HG03432 (cell line): ENCODE data around the gene CHIT1.

Source experiments
- ATAC-seq: cut with Tn5 transposase; IDR thresholded peaks from one replicate; pipeline ENCODE4 v1.9.1; 2021; ENCODE audit warnings: mild to moderate bottlenecking, moderate library complexity; ENCODE audit not compliant: unreplicated experiment

Gene CHIT1

DNA sequence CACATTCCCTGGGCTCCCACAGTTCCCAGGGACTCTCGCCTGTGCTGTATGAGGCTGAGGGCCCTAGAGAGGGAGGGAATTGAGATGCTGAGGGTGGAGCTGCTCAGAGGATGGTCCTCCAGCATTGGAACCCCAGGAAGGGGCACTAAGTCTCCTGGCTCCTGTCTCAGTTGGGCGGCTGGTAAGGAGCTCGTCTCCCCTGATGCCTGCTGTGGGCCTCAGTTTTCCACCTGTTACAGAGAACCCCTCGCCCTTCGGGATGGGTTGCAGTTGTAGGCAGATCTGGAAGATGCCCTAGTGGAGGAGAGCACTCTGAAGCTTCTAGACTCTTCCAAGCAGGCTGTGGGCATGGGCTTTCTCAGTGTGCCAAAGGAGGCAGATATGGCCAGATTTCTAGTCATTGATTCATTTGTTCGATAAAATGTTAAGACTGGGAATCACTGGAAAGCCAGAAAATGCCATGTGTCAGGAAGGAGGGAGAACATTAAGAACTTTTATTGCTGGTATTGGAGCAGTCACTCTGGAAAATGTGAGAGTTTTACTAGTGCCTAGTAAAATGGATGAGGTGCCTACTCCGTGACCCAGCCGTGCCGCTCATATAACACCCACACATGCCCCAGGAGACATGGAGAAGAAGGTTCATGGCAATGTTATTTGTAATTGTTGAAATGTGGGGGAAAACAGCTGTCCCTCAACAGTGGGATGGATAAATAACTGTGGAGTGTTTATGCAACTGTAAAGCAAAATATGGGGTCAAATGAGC lies 53.0 kb downstream of the CHIT1 start:
- no peak for ATAC-seq

DNA sequence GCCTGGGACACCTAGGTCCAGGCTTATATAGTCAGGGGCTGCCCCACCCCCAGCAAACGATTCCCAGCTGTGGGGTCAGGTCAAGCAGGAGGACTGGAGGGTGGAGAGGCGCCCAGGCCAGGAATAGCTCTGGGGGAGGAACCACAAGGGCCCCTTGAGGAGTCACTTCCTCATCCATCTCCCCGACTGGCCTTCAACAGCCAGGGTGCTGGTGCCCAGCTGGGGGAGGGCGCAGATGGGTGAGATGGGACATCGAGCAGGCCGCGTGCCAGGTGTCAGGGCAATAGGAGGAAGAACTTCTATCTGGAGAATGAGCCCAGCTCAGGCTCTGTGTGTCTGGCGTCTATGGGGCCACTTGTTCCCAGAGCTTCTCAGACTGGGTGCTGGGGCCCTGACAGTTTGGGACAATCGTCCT lies 53.6 kb downstream of the CHIT1 start:
- ATAC-seq = no peak

DNA sequence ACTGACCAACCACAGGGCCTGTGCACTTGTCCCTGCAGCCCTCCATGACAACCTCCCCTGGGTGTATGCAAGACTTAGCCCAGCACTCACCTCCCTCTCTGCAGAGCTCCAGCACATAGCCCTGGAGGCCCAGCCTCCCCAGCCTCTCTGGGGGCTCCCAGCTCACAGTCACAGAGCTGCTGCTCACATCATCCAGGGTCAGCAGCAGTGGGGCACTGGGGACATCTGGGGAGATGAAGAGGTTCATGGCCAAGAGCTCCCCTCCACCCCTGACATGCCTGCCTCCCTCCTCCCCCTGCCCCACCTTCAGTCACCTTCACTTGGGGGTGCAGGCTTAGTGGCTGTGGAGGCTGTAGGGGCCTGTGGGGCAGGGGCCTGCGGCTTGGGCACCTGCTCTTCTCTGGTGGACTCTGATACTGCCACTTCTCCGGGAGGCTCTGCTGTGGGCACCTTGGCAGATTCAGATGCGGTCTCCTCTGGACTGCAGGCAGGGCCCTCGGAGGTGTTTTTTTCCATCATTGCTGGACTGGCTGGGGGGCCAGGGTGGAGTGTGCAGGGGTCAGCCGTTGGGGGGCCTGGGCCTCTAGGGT lies 54.1 kb downstream of the CHIT1 start, which contains the start of gene MYBPH:
Gene MYBPH (minus strand): TSS at position 590 of the 590 bp plus-strand sequence. CDS start 71 bp downstream, at position 519.
- ATAC-seq = no peak

DNA sequence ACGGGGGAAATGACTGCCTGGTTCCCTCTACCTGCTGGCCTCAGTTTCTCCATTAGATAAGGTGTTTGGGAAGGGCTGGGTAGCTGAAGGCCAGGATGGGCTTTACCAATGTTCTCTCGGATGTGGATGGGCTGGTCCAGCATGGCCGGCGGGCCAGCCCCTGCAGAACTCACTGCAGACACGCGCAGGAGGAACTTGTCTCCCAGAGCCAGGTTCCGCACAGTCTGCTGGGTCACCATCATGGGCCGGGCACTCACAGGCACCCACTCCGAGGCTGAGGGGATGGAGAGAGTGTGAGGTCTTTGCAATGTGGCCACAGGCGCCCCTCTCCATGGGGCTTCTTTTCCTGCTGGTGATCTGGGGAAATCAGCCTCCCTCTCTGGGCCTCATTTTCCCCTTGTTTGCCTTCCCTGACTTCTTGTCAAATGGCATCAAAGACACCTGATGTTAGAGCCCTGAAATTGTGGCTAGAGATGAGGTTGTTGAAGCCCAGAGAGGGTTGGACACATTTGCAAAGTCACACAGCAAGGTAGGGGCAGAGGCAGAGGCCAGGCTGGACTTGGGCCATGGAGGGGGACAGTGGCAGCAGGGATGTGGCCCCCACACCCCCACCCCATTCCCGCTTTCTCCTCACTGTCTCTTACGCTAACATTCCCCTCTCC lies 55.0 kb downstream of the CHIT1 start:
- no peak for ATAC-seq

DNA sequence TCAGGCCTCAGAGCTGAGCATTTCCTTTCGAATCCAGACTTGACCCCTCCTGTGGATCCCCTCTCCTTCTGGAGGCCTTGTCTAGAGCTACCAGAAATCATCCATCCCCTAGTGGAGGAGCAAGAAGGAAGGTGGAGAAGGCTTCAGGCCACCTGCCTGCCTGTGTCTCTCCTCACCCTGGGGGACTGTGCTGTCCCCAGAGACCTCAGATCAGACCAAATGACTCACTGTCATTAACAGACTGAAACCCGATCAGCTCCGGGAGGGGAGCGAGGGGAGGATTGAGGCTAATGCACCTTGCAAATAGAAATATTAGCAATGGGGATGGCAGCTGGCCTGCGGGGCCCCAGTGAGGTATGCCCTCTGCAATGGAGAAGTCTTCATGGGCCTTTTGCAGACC lies 55.9 kb downstream of the CHIT1 start:
- peak; percentile 92 for ATAC-seq

DNA sequence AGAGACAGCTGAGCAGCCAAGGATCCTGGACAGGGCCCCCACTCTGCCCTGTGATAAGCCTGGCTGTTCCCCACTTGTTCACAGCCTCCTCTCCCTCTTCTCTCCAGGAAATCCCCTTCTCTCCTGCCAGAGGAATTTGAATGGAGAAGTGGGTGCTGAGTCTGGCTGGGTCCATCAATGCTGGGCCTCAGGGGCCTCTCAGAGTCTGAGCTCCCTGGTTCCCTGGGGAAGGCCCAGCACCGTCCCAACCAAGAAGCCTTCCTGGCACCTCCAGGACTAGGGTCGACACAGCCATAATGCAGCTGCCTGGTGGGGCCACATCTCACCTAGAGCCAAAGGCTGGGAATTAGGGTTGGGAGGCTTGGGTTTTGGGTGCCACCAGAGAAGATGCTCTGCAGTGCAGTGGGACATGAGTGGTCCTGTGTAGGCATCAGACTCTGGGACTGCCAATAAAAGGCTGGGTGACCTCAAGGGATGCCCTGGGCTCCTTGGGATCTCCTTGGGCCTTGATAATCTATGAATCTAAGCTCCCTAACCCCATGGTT lies 56.4 kb downstream of the CHIT1 start:
- ATAC-seq = no peak

DNA sequence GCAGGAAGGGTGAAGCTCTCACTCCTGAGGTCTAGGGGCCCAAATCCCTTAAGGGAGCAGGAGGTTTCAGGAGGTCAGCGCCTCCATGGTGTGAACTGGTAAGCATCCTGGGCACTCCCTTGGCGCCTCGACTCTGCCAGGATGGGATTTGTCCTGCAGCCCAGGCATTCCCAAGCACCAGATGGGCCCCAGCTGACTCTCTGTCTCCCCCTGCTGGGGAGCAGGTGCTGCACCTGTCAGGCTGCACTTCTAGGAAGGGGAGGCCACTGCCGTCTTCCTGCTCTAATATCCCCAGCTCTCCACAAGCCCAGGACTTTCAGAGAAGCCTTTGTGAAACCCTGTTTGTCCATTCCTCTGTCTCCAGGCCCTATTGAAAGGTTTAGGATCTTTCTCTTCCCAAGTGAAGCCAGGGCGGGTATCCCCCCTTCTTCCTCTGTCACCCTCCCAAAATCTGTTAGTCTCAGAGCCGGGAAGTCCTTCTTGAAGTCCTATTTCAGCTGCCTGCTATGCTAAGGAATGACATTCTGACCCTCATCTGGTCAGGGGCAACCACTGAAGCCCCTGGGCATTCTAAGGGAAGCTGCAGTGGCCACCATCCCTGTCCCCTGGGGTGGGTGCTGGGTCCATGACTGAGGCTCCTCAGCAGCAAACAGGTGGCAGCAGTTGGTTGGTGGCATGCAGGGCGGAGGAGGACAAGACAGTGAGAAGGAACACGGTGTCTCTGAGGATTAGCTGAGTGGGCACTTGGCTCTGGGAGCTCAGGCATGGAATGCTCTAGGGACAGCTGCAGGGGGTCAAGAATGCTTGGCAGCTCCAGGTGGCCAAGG lies 57.1 kb downstream of the CHIT1 start:
- ATAC-seq = no peak

DNA sequence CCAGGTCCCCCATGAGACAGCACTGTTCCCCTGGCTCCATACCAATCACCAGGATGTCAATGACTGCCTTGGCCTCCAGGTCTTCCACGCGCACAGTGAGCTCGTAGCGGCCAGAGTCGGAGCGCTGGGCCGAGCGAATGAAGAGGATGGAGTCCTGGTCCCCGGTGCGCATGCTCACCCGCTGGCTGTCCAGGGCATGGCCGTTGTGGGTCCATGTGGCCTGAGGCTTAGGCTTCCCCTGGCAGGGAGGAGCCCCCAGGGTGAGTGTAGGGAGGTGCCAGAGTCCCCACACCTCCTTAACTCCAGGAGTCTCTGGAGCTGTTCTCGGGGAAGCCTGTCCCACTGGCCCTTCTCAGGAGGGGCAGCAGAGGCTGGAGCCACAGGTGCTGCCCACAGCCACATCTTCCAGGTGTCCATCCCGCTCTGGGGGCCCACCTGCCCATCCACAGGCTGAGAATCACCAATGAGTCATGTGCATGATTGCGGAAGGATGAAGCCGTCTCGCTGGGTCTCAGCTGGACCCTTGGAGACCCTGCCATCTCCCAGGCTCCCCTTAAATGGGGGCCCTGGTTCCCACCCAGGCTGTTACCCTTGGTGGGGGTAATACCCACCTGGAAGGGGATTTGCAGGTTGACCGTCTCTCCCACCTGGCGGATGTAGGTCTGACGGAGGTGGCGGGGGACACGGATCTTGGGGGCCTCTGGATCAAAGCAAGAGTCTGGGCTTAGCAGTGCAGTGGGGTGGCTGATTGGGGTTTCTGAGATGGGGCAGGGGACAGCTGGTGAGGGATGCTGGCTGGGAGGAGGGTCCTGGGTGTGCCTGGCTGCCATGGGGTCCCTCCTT lies 57.9 kb downstream of the CHIT1 start:
- no peak for ATAC-seq

DNA sequence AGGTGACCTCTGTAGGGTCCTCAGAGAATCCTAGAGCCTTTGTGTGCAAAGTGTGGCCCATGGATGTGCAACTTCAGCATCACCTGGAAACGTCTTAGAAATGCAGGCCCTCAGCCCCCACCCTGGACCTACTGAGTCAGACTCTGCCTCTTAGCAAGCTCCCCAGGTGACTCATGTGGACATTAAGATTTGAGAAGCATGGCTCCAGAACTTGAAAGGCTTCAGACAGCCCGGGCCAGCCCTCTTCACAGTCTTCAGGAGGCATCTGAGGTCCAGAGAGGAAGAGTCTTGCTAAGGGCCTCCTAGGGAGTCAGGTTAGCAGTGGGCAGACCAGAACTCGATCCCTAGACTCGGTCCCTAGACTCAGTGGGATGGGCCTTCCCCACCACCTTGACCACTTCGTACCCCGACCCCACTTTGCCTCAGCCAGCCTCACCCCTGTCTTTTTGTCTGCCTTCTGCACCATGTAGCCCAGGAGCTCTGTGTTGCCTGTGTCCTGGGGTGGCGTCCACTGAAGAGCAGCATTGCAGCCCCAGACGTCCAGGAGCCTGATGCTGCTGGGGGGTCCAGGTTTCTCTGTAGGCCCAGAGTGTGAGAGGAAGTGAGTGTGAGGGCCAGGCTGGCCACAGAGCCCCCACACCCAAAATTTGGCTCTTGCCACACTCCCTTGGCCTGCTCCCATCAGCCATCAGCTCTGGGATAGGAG lies 58.7 kb downstream of the CHIT1 start:
- no peak for ATAC-seq

DNA sequence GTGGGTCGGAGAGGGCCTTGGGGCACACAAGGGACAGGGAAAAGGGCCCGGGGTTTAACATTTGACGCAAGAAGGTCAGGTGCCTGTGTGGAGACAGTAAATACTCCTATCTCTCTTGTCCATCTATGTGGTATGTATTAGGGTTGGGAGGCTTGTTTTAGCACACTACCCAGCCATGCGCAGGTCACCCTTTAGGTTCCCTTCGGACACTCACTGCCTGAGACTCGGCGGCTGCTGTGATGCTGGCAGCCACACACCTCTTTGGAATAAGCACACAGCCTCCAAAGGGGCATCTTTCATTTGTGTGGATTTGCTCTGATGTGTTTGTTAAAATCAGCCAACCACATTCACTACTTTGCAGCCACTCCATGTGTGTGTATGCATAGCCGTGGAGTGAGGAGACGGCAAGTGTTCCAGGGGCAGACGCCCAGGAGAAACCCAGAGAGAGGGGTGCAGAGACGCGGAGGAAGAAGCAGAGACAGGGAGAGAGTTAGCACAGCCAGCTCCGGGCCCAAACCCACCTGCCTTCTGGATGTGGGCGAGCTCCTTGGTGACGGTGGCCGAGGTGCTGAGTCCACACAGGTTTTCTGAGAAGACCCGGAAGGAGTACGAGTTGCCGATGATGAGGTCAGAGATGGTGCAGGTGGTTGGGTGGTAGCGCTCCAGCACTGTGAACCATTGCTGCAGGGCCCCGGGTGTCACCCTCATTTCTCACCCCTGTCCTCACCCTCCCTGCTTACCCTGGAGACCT lies 59.5 kb downstream of the CHIT1 start:
- ATAC-seq = no peak

DNA sequence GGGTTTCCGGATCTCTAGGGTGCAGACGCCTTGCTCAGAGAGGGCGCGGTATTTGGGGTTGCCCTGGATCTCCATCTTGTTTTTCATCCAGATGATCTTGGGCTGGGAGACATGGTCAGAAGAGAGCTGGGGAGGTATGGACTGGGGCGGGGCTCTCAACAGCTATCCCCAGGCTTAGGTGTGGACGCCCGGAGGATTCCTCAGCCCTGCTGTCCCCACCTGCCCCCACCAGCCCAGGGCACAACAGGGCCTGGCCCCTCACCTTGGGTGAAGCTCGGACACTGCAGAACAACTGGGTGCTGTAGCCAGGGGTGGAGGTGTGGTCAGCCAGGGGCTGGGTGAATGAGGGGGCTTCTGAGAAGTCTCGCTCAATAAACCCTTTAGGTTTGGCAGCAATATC lies 60.5 kb downstream of the CHIT1 start:
- ATAC-seq = no peak

DNA sequence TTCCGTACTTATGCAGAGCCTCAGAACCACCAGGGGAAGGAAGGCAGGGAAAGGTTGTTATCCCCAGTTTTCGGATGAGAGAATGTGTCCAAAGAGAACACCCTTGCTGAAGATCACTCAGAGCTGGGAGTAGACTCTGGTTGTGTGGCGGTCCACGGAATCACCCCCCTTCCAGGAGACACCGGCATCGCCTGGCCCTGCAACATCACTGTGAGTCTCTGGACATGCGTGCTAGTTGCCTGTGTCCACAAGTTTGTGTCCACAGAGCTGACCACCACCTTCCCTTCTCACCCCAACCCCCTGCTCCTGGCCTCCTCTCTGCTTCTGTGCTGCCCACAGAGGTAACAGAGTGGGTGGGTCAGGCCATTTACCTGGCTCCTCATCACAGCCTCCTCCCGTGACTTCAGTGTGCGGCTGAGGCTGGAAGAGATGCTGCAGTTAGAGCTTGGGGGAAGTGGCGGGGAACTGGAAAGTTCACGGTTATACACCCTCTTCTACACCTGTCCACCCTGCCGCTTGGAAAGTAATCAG lies 61.2 kb downstream of the CHIT1 start:
- ATAC-seq = no peak

DNA sequence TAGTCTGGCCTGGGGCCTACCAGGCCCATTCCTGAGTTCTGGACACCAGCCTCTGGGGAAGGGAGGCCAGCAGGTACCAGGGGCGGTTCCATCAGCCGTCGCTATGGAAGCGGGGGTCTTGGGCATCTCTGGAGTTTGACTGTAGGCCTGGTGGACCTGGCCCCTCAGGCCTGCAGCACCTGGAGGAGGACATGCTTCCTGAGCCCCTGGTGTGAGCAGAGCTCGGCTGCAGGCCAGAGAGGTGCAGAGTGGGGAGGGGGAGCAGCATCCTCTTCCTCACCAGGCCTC lies 61.6 kb downstream of the CHIT1 start:
- ATAC-seq = no peak

DNA sequence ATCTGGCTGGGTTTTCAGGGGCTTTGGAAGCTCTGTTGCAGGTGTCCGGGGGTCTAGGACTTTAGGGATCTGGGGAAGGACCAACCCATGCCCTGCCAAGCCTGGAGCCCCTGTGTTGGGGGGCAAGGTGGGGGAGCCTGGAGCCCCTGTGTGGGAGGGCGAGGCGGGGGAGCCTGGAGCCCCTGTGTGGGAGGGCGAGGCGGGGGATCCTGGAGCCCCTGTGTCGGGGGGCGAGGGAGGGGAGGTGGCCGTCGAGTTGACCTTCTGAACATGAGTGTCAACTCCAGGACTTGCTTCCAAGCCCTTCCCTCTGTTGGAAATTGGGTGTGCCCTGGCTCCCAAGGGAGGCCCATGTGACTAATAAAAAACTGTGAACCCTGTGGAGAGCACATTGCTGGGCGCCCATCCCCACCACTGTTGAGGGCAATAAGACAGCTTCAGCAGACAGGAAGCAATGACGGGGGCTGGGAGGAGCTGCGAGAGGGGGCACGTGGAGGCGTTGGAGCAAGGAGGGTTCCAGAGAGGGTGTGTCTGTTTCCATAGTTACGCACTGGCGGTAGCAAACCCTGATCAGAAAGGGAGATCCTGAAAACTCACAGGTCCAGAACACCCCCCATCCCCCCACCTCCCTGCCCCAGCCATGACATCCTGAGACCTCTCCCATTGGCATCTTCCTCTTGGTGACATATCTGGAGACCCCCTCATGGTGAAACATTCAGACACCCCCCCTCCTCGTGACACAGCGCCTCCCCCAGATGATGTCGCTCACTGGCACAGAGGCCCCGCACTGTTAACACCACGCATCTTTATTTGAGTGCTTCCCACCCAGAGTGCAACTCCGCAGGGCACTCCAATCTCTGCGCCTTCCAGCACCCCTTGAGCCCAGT lies 62.2 kb downstream of the CHIT1 start:
- ATAC-seq = no peak

DNA sequence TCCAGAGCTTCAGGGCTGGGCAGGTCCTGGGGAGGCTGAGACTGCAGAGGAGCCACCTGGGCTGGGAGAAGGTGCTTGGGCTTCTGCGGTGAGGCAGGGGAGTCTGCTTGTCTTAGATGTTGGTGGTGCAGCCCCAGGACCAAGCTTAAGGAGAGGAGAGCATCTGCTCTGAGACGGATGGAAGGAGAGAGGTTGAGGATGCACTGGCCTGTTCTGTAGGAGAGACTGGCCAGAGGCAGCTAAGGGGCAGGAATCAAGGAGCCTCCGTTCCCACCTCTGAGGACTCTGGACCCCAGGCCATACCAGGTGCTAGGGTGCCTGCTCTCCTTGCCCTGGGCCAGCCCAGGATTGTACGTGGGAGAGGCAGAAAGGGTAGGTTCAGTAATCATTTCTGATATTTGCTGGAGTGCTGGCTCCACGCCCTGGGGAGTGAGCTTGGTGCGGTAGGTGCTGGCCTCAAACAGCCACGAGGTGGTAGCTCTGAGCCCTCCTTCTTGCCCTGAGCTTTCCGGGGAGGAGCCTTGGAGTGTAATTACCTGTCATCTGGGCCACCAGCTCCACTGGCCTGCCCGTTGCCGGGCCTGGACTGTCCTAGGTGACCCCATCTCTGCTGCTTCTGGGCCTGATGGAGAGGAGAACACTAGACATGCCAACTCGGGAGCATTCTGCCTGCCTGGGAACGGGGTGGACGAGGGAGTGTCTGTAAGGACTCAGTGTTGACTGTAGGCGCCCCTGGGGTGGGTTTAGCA lies 63.1 kb downstream of the CHIT1 start:
- no peak for ATAC-seq
